Vagina (tissue), 2 donors: Measurements from ENCODE around the gene PDE4C. TPM values are rescaled to one million over a fixed set of nuclear protein-coding genes. Genes with fewer than 3 reads are reported as not detected.

Experiments
- DNase-seq, 2 donors: peaks; one replicate each; pipeline ENCODE4 v3.0.0-alpha.2; 2017; ENCODE audit errors: extremely low spot score in 2 of 2
- H3K27ac ChIP-seq: fragments of 200-600 bp; sonication (generic); one replicate; pipeline ENCODE4 v1.5.1; 2019
- H3K27me3 ChIP-seq: fragments of 200-600 bp; sonication (generic); one replicate; pipeline ENCODE4 v1.5.1; 2019
- H3K36me3 ChIP-seq, 2 donors: fragments of 200-600 bp; sonication (generic); one replicate each; pipeline ENCODE4 v1.5.1; 2017 to 2019
- H3K4me1 ChIP-seq: fragments of 200-600 bp; sonication (generic); one replicate; pipeline ENCODE4 v1.5.1; 2019
- H3K4me3 ChIP-seq, 2 donors: fragments of 200-600 bp; sonication (generic); 1 replicate in 1 of 2; 2 replicates in 1 of 2; pipeline ENCODE4 v1.5.1; 2016 to 2019
- H3K9me3 ChIP-seq: fragments of 200-600 bp; sonication (generic); one replicate; pipeline ENCODE4 v1.5.1; 2019
- POLR2A ChIP-seq, 2 donors: fragments of 450-650 bp; IDR thresholded peaks; one replicate each; pipeline ENCODE4 v1.6.1; 2017; ENCODE audit warnings: antibody characterized with exemption in 2 of 2, mild to moderate bottlenecking in 2 of 2, moderate library complexity in 2 of 2
- POLR2AphosphoS5 ChIP-seq, 2 donors: sonication (generic); formaldehyde crosslinking; IDR thresholded peaks; one replicate each; pipeline ENCODE4 v1.9.0; 2017; ENCODE audit warnings: antibody characterized with exemption in 2 of 2, mild to moderate bottlenecking in 2 of 2, low read depth in 1 of 2; ENCODE audit not compliant: insufficient read depth in 1 of 2
- intact Hi-C: fragments of 100-400 bp; cut with DNase I; formaldehyde crosslinking; loops from one replicate; pipeline ENCODE4 v1.15.1; 2023
- total RNA-seq: library from RNA; depleted of rRNA; stranded (reverse); fragments of >200 nt; gene quantifications from one replicate; pipeline ENCODE4 v1.2.3, GENCODE V29; 2016
- TF ChIP-seq, protein P1 (sequence below), 3 experiments: fragments of 450-650 bp in 2 of 3; fragments of 200-600 bp in 1 of 3; sonication (generic) in 1 of 3; IDR thresholded peaks; one replicate each; pipeline ENCODE4 v1.5.1; 2017 to 2019; ENCODE audit warnings: antibody characterized with exemption in 3 of 3, mild to moderate bottlenecking in 2 of 3, moderate library complexity in 2 of 3

Gene PDE4C
- total RNA-seq, 1 donor from 2014 or later = 0.98 TPM

- Histone ChIP-seq H3K4me3 (no peak overlapping the region), H3K4me1 (no peaks in the 10 kb centered on the region), H3K27me3 (no peaks in the 10 kb centered on the region), H3K9me3 (no peaks in the 10 kb centered on the region), H3K27ac (no peak overlapping the region), H3K36me3 (no peaks in the 10 kb centered on the region)
- DNase-seq = no peak
- TF ChIP-seq POLR2AphosphoS5 (IDR thresholded peaks at IDR 0.05; ENCODE audit: insufficient read depth in 1 of 2, low read depth in 1 of 2) = peak in 1 of 2 donors; percentile 39
- TF ChIP-seq, protein P1, sequence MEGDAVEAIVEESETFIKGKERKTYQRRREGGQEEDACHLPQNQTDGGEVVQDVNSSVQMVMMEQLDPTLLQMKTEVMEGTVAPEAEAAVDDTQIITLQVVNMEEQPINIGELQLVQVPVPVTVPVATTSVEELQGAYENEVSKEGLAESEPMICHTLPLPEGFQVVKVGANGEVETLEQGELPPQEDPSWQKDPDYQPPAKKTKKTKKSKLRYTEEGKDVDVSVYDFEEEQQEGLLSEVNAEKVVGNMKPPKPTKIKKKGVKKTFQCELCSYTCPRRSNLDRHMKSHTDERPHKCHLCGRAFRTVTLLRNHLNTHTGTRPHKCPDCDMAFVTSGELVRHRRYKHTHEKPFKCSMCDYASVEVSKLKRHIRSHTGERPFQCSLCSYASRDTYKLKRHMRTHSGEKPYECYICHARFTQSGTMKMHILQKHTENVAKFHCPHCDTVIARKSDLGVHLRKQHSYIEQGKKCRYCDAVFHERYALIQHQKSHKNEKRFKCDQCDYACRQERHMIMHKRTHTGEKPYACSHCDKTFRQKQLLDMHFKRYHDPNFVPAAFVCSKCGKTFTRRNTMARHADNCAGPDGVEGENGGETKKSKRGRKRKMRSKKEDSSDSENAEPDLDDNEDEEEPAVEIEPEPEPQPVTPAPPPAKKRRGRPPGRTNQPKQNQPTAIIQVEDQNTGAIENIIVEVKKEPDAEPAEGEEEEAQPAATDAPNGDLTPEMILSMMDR (IDR thresholded peaks at IDR 0.05) = peak; percentile 95 to 98 (median 97)
- no peak for TF ChIP-seq POLR2A (IDR thresholded peaks at IDR 0.05)
- intact Hi-C loops = loop anchor here (5.0 to 10.0 kb wide), 2 partner anchors 47 to 134 kb away; partner anchors contain the start of gene RAB3A
Measured at GRCh38 chr19:18251587-18252369, 25.5 kb upstream of the PDE4C start.

- Histone ChIP-seq H3K4me3 (no peak overlapping the region), H3K4me1 (no peaks in the 10 kb centered on the region), H3K36me3 (no peaks in the 10 kb centered on the region), H3K9me3 (no peaks in the 10 kb centered on the region), H3K27me3 (no peaks in the 10 kb centered on the region), H3K27ac (no peak overlapping the region)
- no peak for DNase-seq
- TF ChIP-seq, protein P1 (IDR thresholded peaks at IDR 0.05) = no peak
- TF ChIP-seq POLR2A (IDR thresholded peaks at IDR 0.05) (no peak), POLR2AphosphoS5 (IDR thresholded peaks at IDR 0.05; ENCODE audit: insufficient read depth in 1 of 2, low read depth in 1 of 2) (no peak)
- intact Hi-C loops = loop anchor here (5.0 to 10.0 kb wide), 2 partner anchors 45 to 133 kb away; partner anchors contain the start of gene RAB3A
Measured at GRCh38 chr19:18249834-18250233, 23.6 kb upstream of the PDE4C start.

DNA sequence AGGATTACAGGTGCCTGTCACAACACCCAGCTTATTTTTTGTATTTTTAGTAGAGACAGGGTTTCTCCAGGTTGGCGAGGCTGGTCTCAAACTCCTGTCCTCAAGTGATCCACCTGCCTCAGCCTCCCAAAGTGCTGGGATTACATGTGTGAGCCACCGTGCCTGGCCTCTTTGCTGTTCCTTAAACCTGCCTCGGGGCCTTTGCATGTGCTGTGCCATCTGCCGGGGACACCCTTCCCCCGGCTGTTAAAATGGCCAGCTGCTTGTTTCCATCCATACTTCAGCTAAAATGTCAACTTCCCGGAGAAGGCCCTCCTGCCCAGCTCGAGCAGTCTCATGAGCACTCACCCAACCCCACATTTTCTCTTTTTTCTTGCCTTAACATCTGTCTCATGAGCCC lies 19.1 kb upstream of the PDE4C start:
- intact Hi-C loops = no loop called here

DNA sequence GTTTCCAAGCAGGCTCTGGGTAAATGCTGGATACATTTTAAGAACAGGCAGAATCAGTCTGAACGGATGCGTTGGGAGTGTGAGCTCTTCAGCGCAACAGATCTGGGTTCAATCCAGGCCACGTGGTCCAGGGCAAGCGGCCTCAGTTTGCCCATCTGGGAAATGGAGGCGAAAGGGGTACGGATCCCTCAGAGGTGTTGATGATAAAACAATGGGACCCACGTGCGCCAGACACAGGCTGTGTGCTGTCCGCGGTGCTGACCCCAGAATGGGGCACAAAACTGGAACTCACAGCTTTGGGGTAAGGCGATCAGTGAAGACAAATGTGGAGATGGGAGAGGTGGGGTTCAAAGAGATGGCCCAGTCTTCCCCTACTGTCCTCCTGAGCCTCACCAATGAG lies 13.1 kb upstream of the PDE4C start:
- intact Hi-C loops = no loop called here
- Histone ChIP-seq H3K4me3 (no peak overlapping the region), H3K9me3 (no peaks in the 10 kb centered on the region), H3K27ac (no peak overlapping the region), H3K36me3 (no peaks in the 10 kb centered on the region), H3K4me1 (no peaks in the 10 kb centered on the region), H3K27me3 (no peaks in the 10 kb centered on the region)
- TF ChIP-seq, protein P1 (IDR thresholded peaks at IDR 0.05) = no peak
- TF ChIP-seq POLR2A (IDR thresholded peaks at IDR 0.05) (no peak), POLR2AphosphoS5 (IDR thresholded peaks at IDR 0.05; ENCODE audit: insufficient read depth in 1 of 2, low read depth in 1 of 2) (no peak)
- no peak for DNase-seq

More for the DNA sequence above, 19.1 kb upstream of the PDE4C start:
- DNase-seq = no peak
- no peak for TF ChIP-seq POLR2AphosphoS5 (IDR thresholded peaks at IDR 0.05; ENCODE audit: insufficient read depth in 1 of 2, low read depth in 1 of 2)
- TF ChIP-seq POLR2A (IDR thresholded peaks at IDR 0.05) = no peak
- TF ChIP-seq, protein P1 (IDR thresholded peaks at IDR 0.05) = no peak
- H3K4me3 ChIP-seq = no peak overlapping the region
- no peaks in the 10 kb centered on the region for H3K36me3 ChIP-seq
- no peaks in the 10 kb centered on the region for H3K4me1 ChIP-seq
- H3K9me3 ChIP-seq = no peaks in the 10 kb centered on the region
- no peaks in the 10 kb centered on the region for H3K27me3 ChIP-seq
- no peak overlapping the region for H3K27ac ChIP-seq

DNA sequence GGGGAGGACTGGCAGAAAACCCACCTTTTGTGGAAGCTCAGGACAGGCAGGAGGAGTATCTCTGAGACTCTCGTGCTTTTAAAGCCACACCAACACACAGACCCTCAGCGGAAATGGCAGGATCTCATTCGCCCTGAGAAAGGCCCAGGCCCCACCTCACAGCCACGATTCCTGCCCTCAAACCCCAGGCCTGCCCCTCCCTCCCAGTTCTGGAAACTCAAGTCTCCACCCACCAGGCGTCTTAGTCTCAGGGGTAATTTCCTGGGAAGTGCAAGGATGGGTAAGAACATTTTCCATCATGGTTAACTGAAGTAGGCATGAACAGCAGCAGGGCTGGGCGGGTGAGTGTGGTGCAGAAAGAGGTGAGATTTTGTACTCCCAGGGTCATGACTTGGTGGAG lies 8.0 kb upstream of the PDE4C start:
- intact Hi-C loops = no loop called here
- Histone ChIP-seq H3K27me3 (peaks cover 5% of the 10 kb centered on the region), H3K27ac (no peak overlapping the region), H3K4me3 (no peak overlapping the region), H3K4me1 (no peaks in the 10 kb centered on the region), H3K36me3 (no peaks in the 10 kb centered on the region), H3K9me3 (peaks cover 6% of the 10 kb centered on the region)
- DNase-seq = no peak
- TF ChIP-seq POLR2A (IDR thresholded peaks at IDR 0.05) = no peak
- TF ChIP-seq, protein P1 (IDR thresholded peaks at IDR 0.05) = no peak
- no peak for TF ChIP-seq POLR2AphosphoS5 (IDR thresholded peaks at IDR 0.05; ENCODE audit: insufficient read depth in 1 of 2, low read depth in 1 of 2)
